ENCODE measurements around the gene EDDM3A. TPM values are rescaled to one million over a fixed set of nuclear protein-coding genes. Genes with fewer than 3 reads are reported as not detected.

Gene EDDM3A
- total RNA-seq, 1 donor from 2014 or later = not detected

GRCh38 chr14:20782280-20782890 is 36.7 kb downstream of the EDDM3A start:
- DNase-seq (ENCODE audit: low spot score in 2 of 2) (no peak), FAIRE-seq (no peak)

- DNase-seq (ENCODE audit: low spot score in 2 of 2) = no peak
- FAIRE-seq = no peak
Measured at GRCh38 chr14:20787025-20787424, 41.3 kb downstream of the EDDM3A start.

- FAIRE-seq (no peak), DNase-seq (ENCODE audit: low spot score in 2 of 2) (no peak)
Measured at GRCh38 chr14:20789230-20789813, 43.6 kb downstream of the EDDM3A start.

- FAIRE-seq (no peak), DNase-seq (ENCODE audit: low spot score in 2 of 2) (no peak)
Measured at GRCh38 chr14:20790464-20791116, 44.9 kb downstream of the EDDM3A start.

GRCh38 chr14:20791187-20791586 is 45.5 kb downstream of the EDDM3A start:
- DNase-seq (ENCODE audit: low spot score in 2 of 2) (no peak), FAIRE-seq (no peak)

- no peak for DNase-seq (ENCODE audit: low spot score in 2 of 2)
- no peak for FAIRE-seq
Measured at GRCh38 chr14:20791597-20791996, 45.9 kb downstream of the EDDM3A start.

- DNase-seq (ENCODE audit: low spot score in 2 of 2) (no peak), FAIRE-seq (no peak)
Measured at GRCh38 chr14:20792556-20792955, 46.9 kb downstream of the EDDM3A start.

- DNase-seq (ENCODE audit: low spot score in 2 of 2) = no peak
- FAIRE-seq = no peak
Measured at GRCh38 chr14:20794644-20795369, 49.1 kb downstream of the EDDM3A start.

- no peak for FAIRE-seq
Measured at GRCh38 chr14:20797164-20797563, 51.5 kb downstream of the EDDM3A start.

More at GRCh38 chr14:20797164-20797563, 51.5 kb downstream of the EDDM3A start:
- DNase-seq (ENCODE audit: low spot score in 2 of 2) = no peak

Other genes with a start within 250 kb of the EDDM3A start
- gene RNASE10, start 240.3 kb upstream of the EDDM3A start, total RNA-seq = 0.41 TPM
- gene RNASE9, start 184.8 kb upstream of the EDDM3A start, total RNA-seq = not detected
- not detected for gene RNASE11, start 157.9 kb upstream of the EDDM3A start, total RNA-seq
- not detected for gene RNASE12, start 154.5 kb upstream of the EDDM3A start, total RNA-seq
- not detected for gene OR6S1, start 104.2 kb upstream of the EDDM3A start, total RNA-seq
- gene RNASE4, start 61.3 kb upstream of the EDDM3A start, total RNA-seq = 1.2 TPM
- 0.82 TPM for gene ANG, start 57.1 kb upstream of the EDDM3A start, total RNA-seq
- gene EDDM3B, start 22.5 kb downstream of the EDDM3A start, total RNA-seq = not detected
- gene RNASE6, start 35.4 kb downstream of the EDDM3A start, total RNA-seq = 1.2 TPM
- gene RNASE1, start 57.0 kb downstream of the EDDM3A start, total RNA-seq = 12.2 TPM
- not detected for gene RNASE3, start 145.5 kb downstream of the EDDM3A start, total RNA-seq
- gene RNASE2, start 209.6 kb downstream of the EDDM3A start, total RNA-seq = not detected
- gene METTL17, start 244.1 kb downstream of the EDDM3A start, total RNA-seq = 27.7 TPM